ENCODE data around the gene WIPF2. TPM values are rescaled to one million over a fixed set of nuclear protein-coding genes. Genes with fewer than 3 reads are reported as not detected.

WIPF2 gene
- total and polyA plus RNA-seq, 2 donors (not counting 3 experiments of a cell fraction or from before 2014, with no cell fraction given): 8.4 to 30.4 TPM

DNA sequence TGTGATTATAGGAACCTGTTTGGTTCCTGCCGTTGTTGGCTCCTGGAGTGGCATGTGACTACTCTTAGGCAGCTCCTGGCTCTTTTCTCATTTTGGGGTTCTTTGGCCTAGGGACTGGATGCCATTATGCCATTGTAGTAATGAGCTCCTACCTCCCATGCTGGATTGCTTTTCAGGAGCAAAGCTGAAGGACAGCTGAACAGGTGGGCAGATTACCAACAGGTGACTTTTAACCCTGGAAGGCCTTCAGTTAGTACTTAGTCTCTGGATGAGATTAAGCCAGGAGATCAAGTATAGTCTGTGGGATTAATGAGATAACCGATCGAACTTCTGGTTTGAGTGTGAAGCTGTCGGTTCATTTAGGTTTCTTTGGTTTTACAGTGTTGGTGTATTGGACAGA lies 25.2 kb downstream of the WIPF2 start:
- Histone ChIP-seq H3K79me2 (ENCODE audit: control insufficient read depth, insufficient read depth, low read length) (peaks cover 64% of the 10 kb centered on the region), H3K9me1 (replicated peaks; ENCODE audit: control insufficient read depth, extremely low read depth, insufficient read depth, low read length) (no peaks in the 10 kb centered on the region), H3K4me3 (replicated peaks in 1 of 3; ENCODE audit: insufficient read depth in 1 of 3, low read depth in 1 of 3, low read length in 3 of 3) (no peak overlapping the region), H3K36me3 (ENCODE audit: control insufficient read depth in 2 of 2, extremely low read depth in 1 of 2, insufficient read depth in 2 of 2, low read length in 2 of 2) (no peaks in the 10 kb centered on the region), H2AFZ (ENCODE audit: low read depth, low read length) (no peak overlapping the region), H4K20me1 (replicated peaks; ENCODE audit: control insufficient read depth, extremely low read depth, insufficient read depth, low read length) (peaks cover 2% of the 10 kb centered on the region), H3K4me2 (ENCODE audit: insufficient read depth, low read length) (no peak overlapping the region), H3K27ac (ENCODE audit: insufficient read depth, low read depth, low read length) (no peak overlapping the region), H3K27me3 (ENCODE audit: control insufficient read depth in 2 of 2, insufficient read depth in 2 of 2, low read length in 2 of 2) (no peaks in the 10 kb centered on the region), H3K4me1 (ENCODE audit: control insufficient read depth, extremely low read depth, insufficient read depth, low read length) (no peaks in the 10 kb centered on the region), H3K9me3 (replicated peaks; ENCODE audit: control insufficient read depth, insufficient read depth, low read length) (no peaks in the 10 kb centered on the region), H3K9ac (replicated peaks; ENCODE audit: extremely low read depth, insufficient read depth, low read length) (no peak overlapping the region)
- no peak for FAIRE-seq
- no TSS peak for BruUV-seq (replicated peaks)
- TF ChIP-seq, protein P1, sequence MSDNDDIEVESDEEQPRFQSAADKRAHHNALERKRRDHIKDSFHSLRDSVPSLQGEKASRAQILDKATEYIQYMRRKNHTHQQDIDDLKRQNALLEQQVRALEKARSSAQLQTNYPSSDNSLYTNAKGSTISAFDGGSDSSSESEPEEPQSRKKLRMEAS (IDR thresholded peaks at IDR 0.05; ENCODE audit: insufficient read depth, insufficient read length): no peak
- TF ChIP-seq EZH2 (IDR thresholded peaks at IDR 0.05; ENCODE audit: borderline replicate concordance, low read depth, low read length, severe bottlenecking): no peak
- no peak for TF ChIP-seq CTCF (IDR thresholded peaks at IDR 0.05; ENCODE audit: extremely low read depth in 1 of 2, insufficient read depth in 1 of 2, low read depth in 1 of 2, low read length in 2 of 2)
- no peak for TF ChIP-seq POLR2A (IDR thresholded peaks at IDR 0.05; ENCODE audit: low read depth, low read length)
- TF ChIP-seq MYC (IDR thresholded peaks at IDR 0.05; ENCODE audit: low read depth, low read length): no peak
- TF ChIP-seq POLR2AphosphoS5 (IDR thresholded peaks at IDR 0.05; ENCODE audit: insufficient read depth, low read depth, low read length): no peak
- TF ChIP-seq FOS (IDR thresholded peaks at IDR 0.05; ENCODE audit: borderline replicate concordance, insufficient read depth, low read length): no peak
- TF ChIP-seq JUN (IDR thresholded peaks at IDR 0.05; ENCODE audit: borderline replicate concordance, insufficient read depth, insufficient read length, low read depth): no peak
- no peak for TF ChIP-seq GATA2 (IDR thresholded peaks at IDR 0.05; ENCODE audit: insufficient read depth, insufficient read length, low read depth, low read length)
- dilution Hi-C loops (cut with MboI; ENCODE audit: extremely low pct_ligation_motif_present, low sequenced_read_pairs) (no loop called here), intact Hi-C loops (cut with micrococcal nuclease) (no loop called here)
- ChIA-PET POLR2A (no interaction called here), CTCF (interaction anchor here (1.0 to 1.2 kb wide), 3 partner anchors 24 to 26 kb away, joined by 3 read pairs; partner anchors contain the start of gene WIPF2)
- no peak for DNase-seq (ENCODE audit: low read depth, low spot score)

Measured in endothelial cell of umbilical vein (primary cell).